OCI-LY3 (cell line): ENCODE results near the gene CHD9.

Source experiments
- H2AFZ ChIP-seq: fragments of 200-600, 300-600 bp; shearing (Covaris generic); 2 replicates; pipeline ENCODE4 v1.6.0; 2014; ENCODE audit warnings: antibody characterized with exemption, low read depth, low read length
- H3K27ac ChIP-seq: fragments of 200-600, 300-600 bp; sonication (generic); 2 replicates; pipeline ENCODE4 v1.5.1; 2014; ENCODE audit warnings: mild to moderate bottlenecking, low read length, moderate library complexity, mixed read lengths
- H3K27me3 ChIP-seq: fragments of 200-600, 300-600 bp; sonication (generic); 2 replicates; pipeline ENCODE4 v1.6.1; 2014; ENCODE audit warnings: low read depth, low read length, mixed read lengths
- H3K36me3 ChIP-seq: fragments of 200-600, 300-600 bp; sonication (generic); replicated peaks from 2 replicates; pipeline ENCODE3; 2014; ENCODE audit warnings: low read depth, low read length, mixed read lengths
- H3K4me1 ChIP-seq: fragments of 300-600, 200-600 bp; sonication (generic); 2 replicates; pipeline ENCODE4 v1.6.1; 2014; ENCODE audit warnings: low read length, mixed read lengths
- H3K4me2 ChIP-seq: fragments of 200-600, 300-600 bp; sonication (generic); 2 replicates; pipeline ENCODE4 v1.6.1; 2014; ENCODE audit warnings: low read length, mixed read lengths
- H3K4me3 ChIP-seq: fragments of 300-600, 200-600 bp; sonication (generic); 2 replicates; pipeline ENCODE4 v1.5.1; 2014; ENCODE audit warnings: antibody characterized with exemption, mild to moderate bottlenecking, low read length, moderate library complexity
- H3K79me2 ChIP-seq: fragments of 300-600, 200-600 bp; shearing (Covaris generic); 2 replicates; pipeline ENCODE4 v1.6.1; 2014; ENCODE audit warnings: mild to moderate bottlenecking, low read length, mixed read lengths
- H3K9ac ChIP-seq: fragments of 300-600, 200-600 bp; shearing (Covaris generic); 2 replicates; pipeline ENCODE4 v1.6.0; 2014; ENCODE audit warnings: mild to moderate bottlenecking, low read length, moderate library complexity
- H3K9me3 ChIP-seq: fragments of 200-600, 300-600 bp; shearing (Covaris generic); 2 replicates; pipeline ENCODE4 v1.6.1; 2014; ENCODE audit warnings: low read length, mixed read lengths; ENCODE audit not compliant: insufficient read depth
- H4K20me1 ChIP-seq: fragments of 200-600, 300-600 bp; sonication (generic); 2 replicates; pipeline ENCODE4 v1.6.1; 2016; ENCODE audit warnings: low read length, mixed read lengths; ENCODE audit not compliant: insufficient read depth
- CTCF ChIP-seq: fragments of 200-600, 300-600 bp; sonication (generic); IDR thresholded peaks from 2 replicates; pipeline ENCODE4 v1.5.1; 2014; ENCODE audit warnings: antibody characterized with exemption, low read length, low read depth
- EZH2phosphoT487 ChIP-seq: fragments of 200-600 bp; shearing (Covaris generic); IDR thresholded peaks from 2 replicates; pipeline ENCODE4 v1.6.1; 2018; ENCODE audit warnings: antibody characterized with exemption, mixed run types, low read depth

Gene CHD9

GRCh38 chr16:53147500-53148065, 92.8 kb downstream of the CHD9 start:
- Histone ChIP-seq H3K27ac (no peak overlapping the region), H3K4me3 (no peak overlapping the region), H3K9ac (no peak overlapping the region), H2AFZ (no peak overlapping the region), H4K20me1 (peaks cover 24% of the 10 kb centered on the region), H3K27me3 (no peaks in the 10 kb centered on the region), H3K9me3 (no peaks in the 10 kb centered on the region), H3K4me1 (peaks cover 8% of the 10 kb centered on the region; the same call in 1 of the 2 replicates), H3K79me2 (peaks cover 83% of the 10 kb centered on the region), H3K4me2 (no peak overlapping the region), H3K36me3 (peaks cover 23% of the 10 kb centered on the region)
- no peak for TF ChIP-seq EZH2phosphoT487
- no peak for TF ChIP-seq CTCF

GRCh38 chr16:53150769-53151168, 96.0 kb downstream of the CHD9 start:
- H3K4me3 ChIP-seq, result no peak overlapping the region
- H3K79me2 ChIP-seq, result peaks cover 85% of the 10 kb centered on the region
- H4K20me1 ChIP-seq, result peaks cover 32% of the 10 kb centered on the region
- no peak for TF ChIP-seq EZH2phosphoT487
- TF ChIP-seq CTCF, result no peak
- peaks cover 15% of the 10 kb centered on the region for H3K4me1 ChIP-seq
- no peak overlapping the region for H2AFZ ChIP-seq
- H3K27ac ChIP-seq, result no peak overlapping the region
- no peaks in the 10 kb centered on the region for H3K9me3 ChIP-seq
- H3K27me3 ChIP-seq, result no peaks in the 10 kb centered on the region
- no peak overlapping the region for H3K4me2 ChIP-seq
- H3K36me3 ChIP-seq, result peaks cover 25% of the 10 kb centered on the region
- no peak overlapping the region for H3K9ac ChIP-seq

GRCh38 chr16:53152329-53152728, 97.5 kb downstream of the CHD9 start:
- Histone ChIP-seq H3K4me3 (no peak overlapping the region), H4K20me1 (peaks cover 36% of the 10 kb centered on the region), H3K27me3 (no peaks in the 10 kb centered on the region), H3K9ac (no peak overlapping the region), H3K79me2 (peaks cover 76% of the 10 kb centered on the region), H3K36me3 (peaks cover 40% of the 10 kb centered on the region), H3K4me2 (no peak overlapping the region), H3K4me1 (peaks cover 15% of the 10 kb centered on the region), H3K9me3 (no peaks in the 10 kb centered on the region), H2AFZ (no peak overlapping the region), H3K27ac (peak overlapping the region; percentile 2; the same call in 1 of the 2 replicates)
- TF ChIP-seq CTCF (no peak), EZH2phosphoT487 (no peak)

- Histone ChIP-seq H3K9ac (no peak overlapping the region), H3K4me1 (peaks cover 15% of the 10 kb centered on the region), H3K79me2 (peaks cover 69% of the 10 kb centered on the region), H3K27me3 (no peaks in the 10 kb centered on the region), H3K36me3 (peaks cover 42% of the 10 kb centered on the region), H3K27ac (no peak overlapping the region), H3K9me3 (no peaks in the 10 kb centered on the region), H3K4me3 (no peak overlapping the region), H4K20me1 (peaks cover 32% of the 10 kb centered on the region), H3K4me2 (no peak overlapping the region), H2AFZ (no peak overlapping the region)
- no peak for TF ChIP-seq EZH2phosphoT487
- no peak for TF ChIP-seq CTCF
Observed at GRCh38 chr16:53153130-53153529, 98.3 kb downstream of the CHD9 start.
